Measurements from ENCODE around the gene ZNF669.
"Not testable (repeated sequence)": the region's sequence is repeated elsewhere in the genome, so short reads cannot be mapped to it uniquely, and the experiment has no call there.

The ZNF669 gene

GRCh38 chr1:247121382-247121781 lies 17.2 kb upstream of the ZNF669 start:
- no peak overlapping the region for H3K27ac ChIP-seq
- TF ChIP-seq, protein P1, sequence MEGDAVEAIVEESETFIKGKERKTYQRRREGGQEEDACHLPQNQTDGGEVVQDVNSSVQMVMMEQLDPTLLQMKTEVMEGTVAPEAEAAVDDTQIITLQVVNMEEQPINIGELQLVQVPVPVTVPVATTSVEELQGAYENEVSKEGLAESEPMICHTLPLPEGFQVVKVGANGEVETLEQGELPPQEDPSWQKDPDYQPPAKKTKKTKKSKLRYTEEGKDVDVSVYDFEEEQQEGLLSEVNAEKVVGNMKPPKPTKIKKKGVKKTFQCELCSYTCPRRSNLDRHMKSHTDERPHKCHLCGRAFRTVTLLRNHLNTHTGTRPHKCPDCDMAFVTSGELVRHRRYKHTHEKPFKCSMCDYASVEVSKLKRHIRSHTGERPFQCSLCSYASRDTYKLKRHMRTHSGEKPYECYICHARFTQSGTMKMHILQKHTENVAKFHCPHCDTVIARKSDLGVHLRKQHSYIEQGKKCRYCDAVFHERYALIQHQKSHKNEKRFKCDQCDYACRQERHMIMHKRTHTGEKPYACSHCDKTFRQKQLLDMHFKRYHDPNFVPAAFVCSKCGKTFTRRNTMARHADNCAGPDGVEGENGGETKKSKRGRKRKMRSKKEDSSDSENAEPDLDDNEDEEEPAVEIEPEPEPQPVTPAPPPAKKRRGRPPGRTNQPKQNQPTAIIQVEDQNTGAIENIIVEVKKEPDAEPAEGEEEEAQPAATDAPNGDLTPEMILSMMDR (IDR thresholded peaks at IDR 0.05): no peak

GRCh38 chr1:247120408-247120668 lies 16.2 kb upstream of the ZNF669 start:
- not testable (repeated sequence) for H3K27ac ChIP-seq

DNA sequence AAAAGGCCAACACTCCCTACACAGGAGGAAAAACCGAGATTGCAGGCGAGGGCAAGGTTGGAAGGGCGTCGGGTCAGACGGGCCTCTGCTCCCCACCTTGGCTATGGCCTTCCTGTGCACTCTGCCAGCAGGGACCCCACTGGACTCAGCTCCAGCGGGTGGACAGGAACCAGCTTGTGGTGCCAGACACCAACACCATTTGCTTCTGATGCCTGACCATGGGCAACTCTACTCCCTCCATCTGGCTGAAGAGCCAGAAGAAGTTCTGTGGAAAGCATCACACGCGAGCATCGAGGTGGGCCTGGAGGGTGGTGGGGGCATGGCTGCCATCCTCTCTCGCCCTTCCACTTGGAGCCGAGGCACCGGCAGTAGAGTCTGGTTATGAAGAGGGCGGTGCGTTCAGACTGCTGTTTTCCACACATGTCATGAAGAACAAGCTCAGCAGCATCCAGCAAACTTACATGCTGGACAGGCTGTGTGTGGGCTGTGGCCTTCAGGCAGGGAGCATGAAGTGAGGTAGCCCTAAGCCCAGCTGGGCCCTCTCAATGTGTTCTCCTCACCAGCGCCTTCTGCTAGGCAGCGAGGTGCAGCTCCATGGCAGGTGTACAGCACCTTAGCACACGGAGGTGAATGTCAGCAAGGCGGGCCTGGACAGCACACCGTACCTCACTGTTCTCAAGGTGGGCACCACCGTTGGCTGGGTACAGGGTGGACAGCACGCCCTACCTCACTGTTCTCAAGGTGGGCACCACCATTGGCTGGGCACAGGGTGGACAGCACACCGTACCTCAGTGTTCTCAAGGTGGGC lies 15.6 kb upstream of the ZNF669 start:
- H3K27ac ChIP-seq: no peak overlapping the region
- TF ChIP-seq, protein P1 (IDR thresholded peaks at IDR 0.05): no peak
- no peak for TF ChIP-seq ZFX (IDR thresholded peaks at IDR 0.05; ENCODE audit: borderline replicate concordance)

- no peak for TF ChIP-seq ZFX (IDR thresholded peaks at IDR 0.05; ENCODE audit: borderline replicate concordance)
- TF ChIP-seq, protein P1 (IDR thresholded peaks at IDR 0.05): peak; percentile 27; the same call in 1 of the 2 replicates
- no peak overlapping the region for H3K27ac ChIP-seq
These were observed 14.8 kb upstream of the ZNF669 start for GRCh38 chr1:247118946-247119446.

GRCh38 chr1:247115545-247115944 lies 11.4 kb upstream of the ZNF669 start:
- no peak for TF ChIP-seq ZFX (IDR thresholded peaks at IDR 0.05; ENCODE audit: borderline replicate concordance)
- TF ChIP-seq, protein P1 (IDR thresholded peaks at IDR 0.05): no peak
- no peak overlapping the region for H3K27ac ChIP-seq

GRCh38 chr1:247115141-247115510 lies 11.0 kb upstream of the ZNF669 start:
- no peak overlapping the region for H3K27ac ChIP-seq

DNA sequence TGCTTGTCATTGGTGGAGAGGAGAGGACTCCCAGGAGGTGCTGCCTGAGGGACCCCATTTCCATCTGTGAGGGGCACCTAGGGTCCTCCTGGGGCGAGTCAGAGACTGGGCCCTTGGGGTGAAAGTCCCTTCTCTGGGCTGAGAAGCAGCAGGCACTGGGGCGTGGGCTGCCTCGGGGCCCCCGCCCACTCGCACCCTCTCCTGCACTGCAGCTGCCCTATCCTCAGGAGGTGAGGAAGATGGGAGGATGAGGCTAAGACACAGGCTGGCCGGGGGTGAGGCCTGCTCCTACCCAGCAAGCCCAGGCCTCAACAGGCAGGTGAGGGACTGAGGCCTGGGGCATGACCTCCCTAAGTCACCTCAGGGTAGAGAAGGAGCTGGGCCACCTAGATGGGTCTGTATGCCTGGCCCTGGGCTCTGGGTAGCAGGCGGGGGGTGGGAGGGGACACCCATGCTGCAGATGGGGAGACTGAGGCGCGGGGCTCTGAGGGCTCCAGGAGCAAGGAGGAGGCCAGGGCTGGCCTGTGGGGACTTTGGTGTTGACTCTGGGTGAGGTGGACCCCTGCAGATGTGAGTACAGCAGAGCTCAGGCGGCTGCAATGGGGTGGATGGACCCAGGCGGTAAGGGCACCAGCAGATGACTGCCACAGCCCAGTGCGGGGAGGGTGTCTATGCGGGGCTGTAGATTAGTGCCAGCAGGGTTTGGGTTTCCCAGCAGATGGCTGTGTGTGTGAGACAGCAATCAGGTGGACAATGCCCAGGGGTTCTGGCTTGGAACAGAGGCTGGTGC lies 10.4 kb upstream of the ZNF669 start:
- TF ChIP-seq ZFX (IDR thresholded peaks at IDR 0.05; ENCODE audit: borderline replicate concordance): no peak
- TF ChIP-seq, protein P1 (IDR thresholded peaks at IDR 0.05): no peak
- no peak overlapping the region for H3K27ac ChIP-seq

More at GRCh38 chr1:247115141-247115510, 11.0 kb upstream of the ZNF669 start:
- TF ChIP-seq, protein P1 (IDR thresholded peaks at IDR 0.05): no peak
- TF ChIP-seq ZFX (IDR thresholded peaks at IDR 0.05; ENCODE audit: borderline replicate concordance): no peak
